ENCODE data around the gene FDXACB1.

FDXACB1 gene

GRCh38 chr11:111849631-111850030, 29.3 kb downstream of the FDXACB1 start:
- TF ChIP-seq CTCF (IDR thresholded peaks at IDR 0.05; ENCODE audit: low read length), result no peak
- no peaks in the 10 kb centered on the region for H3K9me3 ChIP-seq (replicated peaks; ENCODE audit: insufficient read depth, low read length)
- no peak for DNase-seq

DNA sequence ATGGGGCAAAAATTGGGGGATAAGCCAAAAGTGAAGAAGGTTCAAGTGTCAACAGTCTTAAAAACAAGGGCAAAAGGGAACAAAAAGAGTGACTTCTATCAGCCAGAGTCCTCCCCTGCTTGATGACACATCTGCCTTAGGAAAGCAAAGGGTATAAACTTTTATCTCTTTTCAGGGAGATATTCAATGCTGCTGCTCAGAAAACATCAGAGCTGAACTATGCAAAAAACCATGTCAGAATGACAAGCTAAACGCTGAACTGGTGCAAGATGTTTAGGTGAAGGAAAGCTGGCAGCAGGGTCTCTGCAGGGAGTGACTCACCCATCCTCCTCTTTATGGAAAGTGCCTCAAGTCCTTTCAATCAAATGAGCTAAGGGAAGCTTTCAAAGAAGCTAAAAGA, 32.3 kb downstream of the FDXACB1 start:
- Histone ChIP-seq H3K9ac (ENCODE audit: low read length) (no peak overlapping the region), H3K4me1 (ENCODE audit: low read length) (no peaks in the 10 kb centered on the region), H3K4me2 (ENCODE audit: low read depth, low read length) (no peak overlapping the region), H3F3A (ENCODE audit: insufficient read depth, low read length) (no peaks in the 10 kb centered on the region), H4K20me1 (ENCODE audit: insufficient read depth, low read length) (no peaks in the 10 kb centered on the region), H3K9me2 (replicated peaks; ENCODE audit: insufficient read depth, low read length) (no peaks in the 10 kb centered on the region), H3K9me3 (replicated peaks; ENCODE audit: insufficient read depth, low read length) (no peaks in the 10 kb centered on the region), H3K27me3 (replicated peaks; ENCODE audit: insufficient read depth, low read length) (no peaks in the 10 kb centered on the region), H3K27ac (ENCODE audit: low read length) (no peak overlapping the region), H3K4me3 (ENCODE audit: low read length) (no peak overlapping the region), H3K79me2 (ENCODE audit: low read length) (no peaks in the 10 kb centered on the region), H2AFZ (ENCODE audit: low read length) (no peak overlapping the region), H3K36me3 (replicated peaks; ENCODE audit: insufficient read depth, low read length) (no peaks in the 10 kb centered on the region)
- no peak for DNase-seq
- no peak for TF ChIP-seq CTCF (IDR thresholded peaks at IDR 0.05; ENCODE audit: low read length)
- no peak for TF ChIP-seq EZH2phosphoT487 (IDR thresholded peaks at IDR 0.05; ENCODE audit: low read length)
- TF ChIP-seq EZH2 (optimal IDR thresholded peaks at IDR 0.05; ENCODE audit: low read depth, low read length), result no peak

More at GRCh38 chr11:111849631-111850030, 29.3 kb downstream of the FDXACB1 start:
- Histone ChIP-seq H3K4me1 (ENCODE audit: low read length) (no peaks in the 10 kb centered on the region), H3K27me3 (replicated peaks; ENCODE audit: insufficient read depth, low read length) (no peaks in the 10 kb centered on the region), H3K36me3 (replicated peaks; ENCODE audit: insufficient read depth, low read length) (no peaks in the 10 kb centered on the region; the same call in 1 of the 2 replicates), H3K4me2 (ENCODE audit: low read depth, low read length) (no peak overlapping the region), H3K4me3 (ENCODE audit: low read length) (no peak overlapping the region), H3K9me2 (replicated peaks; ENCODE audit: insufficient read depth, low read length) (no peaks in the 10 kb centered on the region), H3F3A (ENCODE audit: insufficient read depth, low read length) (no peaks in the 10 kb centered on the region), H3K9ac (ENCODE audit: low read length) (no peak overlapping the region), H3K27ac (ENCODE audit: low read length) (no peak overlapping the region), H4K20me1 (ENCODE audit: insufficient read depth, low read length) (no peaks in the 10 kb centered on the region), H3K79me2 (ENCODE audit: low read length) (no peaks in the 10 kb centered on the region), H2AFZ (ENCODE audit: low read length) (no peak overlapping the region)

GRCh38 chr11:111846063-111846462, 32.9 kb downstream of the FDXACB1 start:
- H2AFZ ChIP-seq (ENCODE audit: low read length), result no peak overlapping the region
- H3K9ac ChIP-seq (ENCODE audit: low read length), result no peak overlapping the region
- no peaks in the 10 kb centered on the region for H3K4me1 ChIP-seq (ENCODE audit: low read length)
- H3F3A ChIP-seq (ENCODE audit: insufficient read depth, low read length), result no peaks in the 10 kb centered on the region
- no peak for DNase-seq
- H3K9me2 ChIP-seq (replicated peaks; ENCODE audit: insufficient read depth, low read length), result no peaks in the 10 kb centered on the region
- H3K4me3 ChIP-seq (ENCODE audit: low read length), result no peak overlapping the region
- H3K9me3 ChIP-seq (replicated peaks; ENCODE audit: insufficient read depth, low read length), result no peaks in the 10 kb centered on the region
- no peaks in the 10 kb centered on the region for H3K27me3 ChIP-seq (replicated peaks; ENCODE audit: insufficient read depth, low read length)
- H3K36me3 ChIP-seq (replicated peaks; ENCODE audit: insufficient read depth, low read length), result no peaks in the 10 kb centered on the region
- H3K4me2 ChIP-seq (ENCODE audit: low read depth, low read length), result no peak overlapping the region
- H3K79me2 ChIP-seq (ENCODE audit: low read length), result no peaks in the 10 kb centered on the region
- no peaks in the 10 kb centered on the region for H4K20me1 ChIP-seq (ENCODE audit: insufficient read depth, low read length)
- no peak overlapping the region for H3K27ac ChIP-seq (ENCODE audit: low read length)
- TF ChIP-seq EZH2 (optimal IDR thresholded peaks at IDR 0.05; ENCODE audit: low read depth, low read length) (no peak), CTCF (IDR thresholded peaks at IDR 0.05; ENCODE audit: low read length) (no peak), EZH2phosphoT487 (IDR thresholded peaks at IDR 0.05; ENCODE audit: low read length) (no peak)
